ENCODE data around the gene FAM219B.

The FAM219B gene

GRCh38 chr15:74873036-74873755 lies 33.5 kb downstream of the FAM219B start, which contains the start of gene SCAMP2:
Gene SCAMP2 (minus strand): TSS chr15:74873365. CDS start chr15:74873255, 110 bp downstream.
- peak; percentile 96 for DNase-seq (ENCODE audit: low spot score)

GRCh38 chr15:74872702-74873035 lies 34.0 kb downstream of the FAM219B start:
- DNase-seq (ENCODE audit: low spot score) = no peak

GRCh38 chr15:74870436-74871215 lies 36.0 kb downstream of the FAM219B start:
- no peak for DNase-seq (ENCODE audit: low spot score)

GRCh38 chr15:74869726-74870407 lies 36.8 kb downstream of the FAM219B start:
- DNase-seq (ENCODE audit: low spot score) = no peak

GRCh38 chr15:74869372-74869725 lies 37.3 kb downstream of the FAM219B start:
- no peak for DNase-seq (ENCODE audit: low spot score)

GRCh38 chr15:74868059-74868458 lies 38.6 kb downstream of the FAM219B start:
- DNase-seq (ENCODE audit: low spot score) = peak; percentile 50

GRCh38 chr15:74867466-74868038 lies 39.1 kb downstream of the FAM219B start:
- DNase-seq (ENCODE audit: low spot score) = no peak

GRCh38 chr15:74866090-74866489 lies 40.6 kb downstream of the FAM219B start:
- DNase-seq (ENCODE audit: low spot score) = no peak

GRCh38 chr15:74865316-74865715 lies 41.3 kb downstream of the FAM219B start:
- DNase-seq (ENCODE audit: low spot score) = peak; percentile 14

GRCh38 chr15:74864296-74864695 lies 42.4 kb downstream of the FAM219B start:
- DNase-seq (ENCODE audit: low spot score) = no peak

- DNase-seq (ENCODE audit: low spot score) = no peak
These were observed 43.2 kb downstream of the FAM219B start for GRCh38 chr15:74863239-74864056.

- DNase-seq (ENCODE audit: low spot score) = no peak
These were observed 48.3 kb downstream of the FAM219B start for GRCh38 chr15:74858369-74858740.

- DNase-seq (ENCODE audit: low spot score) = no peak
These were observed 48.8 kb downstream of the FAM219B start for GRCh38 chr15:74857671-74858368.

GRCh38 chr15:74857082-74857655 lies 49.5 kb downstream of the FAM219B start:
- no peak for DNase-seq (ENCODE audit: low spot score)

GRCh38 chr15:74856537-74856936 lies 50.1 kb downstream of the FAM219B start:
- no peak for DNase-seq (ENCODE audit: low spot score)

GRCh38 chr15:74855857-74856256 lies 50.8 kb downstream of the FAM219B start:
- DNase-seq (ENCODE audit: low spot score) = no peak

GRCh38 chr15:74854453-74855022 lies 52.1 kb downstream of the FAM219B start:
- no peak for DNase-seq (ENCODE audit: low spot score)

- DNase-seq (ENCODE audit: low spot score) = no peak
These were observed 54.7 kb downstream of the FAM219B start for GRCh38 chr15:74851960-74852359.

- no peak for DNase-seq (ENCODE audit: low spot score)
These were observed 56.3 kb downstream of the FAM219B start for GRCh38 chr15:74850393-74850792.

Measured in LoVo (cell line).